Transverse colon (tissue), 4 donors: ENCODE data around the gene PRRG3.

Experiments used
- EP300 ChIP-seq: sonication (generic); formaldehyde crosslinking; IDR thresholded peaks from one replicate; pipeline ENCODE4 v1.6.1; 2017; ENCODE audit warnings: antibody characterized with exemption, low read depth
- POLR2A ChIP-seq: fragments of 450-650 bp; IDR thresholded peaks from one replicate; pipeline ENCODE4 v1.6.1; 2016; ENCODE audit warnings: antibody characterized with exemption, mild to moderate bottlenecking, moderate library complexity
- POLR2AphosphoS5 ChIP-seq, 3 donors: sonication (generic); formaldehyde crosslinking; IDR thresholded peaks; one replicate each; pipeline ENCODE4 v1.6.1; 2016; ENCODE audit warnings: antibody characterized with exemption in 3 of 3
- TF ChIP-seq, protein P1 (sequence below), 5 experiments: fragments of 200-600 bp in 3 of 5; fragments of 450-650 bp in 2 of 5; sonication (generic) in 3 of 5; IDR thresholded peaks; 1 replicate in 2 of 5; 2 replicates in 3 of 5; pipeline ENCODE4 v1.5.1; 2016 to 2017; ENCODE audit warnings: antibody characterized with exemption in 5 of 5, inconsistent platforms in 3 of 5, mild to moderate bottlenecking in 2 of 5, moderate library complexity in 1 of 5

GRCh38 chrX:151724563-151725337 is 29.5 kb downstream of the PRRG3 start:
- no peak for TF ChIP-seq POLR2AphosphoS5 (IDR thresholded peaks at IDR 0.05)
- TF ChIP-seq, protein P1, sequence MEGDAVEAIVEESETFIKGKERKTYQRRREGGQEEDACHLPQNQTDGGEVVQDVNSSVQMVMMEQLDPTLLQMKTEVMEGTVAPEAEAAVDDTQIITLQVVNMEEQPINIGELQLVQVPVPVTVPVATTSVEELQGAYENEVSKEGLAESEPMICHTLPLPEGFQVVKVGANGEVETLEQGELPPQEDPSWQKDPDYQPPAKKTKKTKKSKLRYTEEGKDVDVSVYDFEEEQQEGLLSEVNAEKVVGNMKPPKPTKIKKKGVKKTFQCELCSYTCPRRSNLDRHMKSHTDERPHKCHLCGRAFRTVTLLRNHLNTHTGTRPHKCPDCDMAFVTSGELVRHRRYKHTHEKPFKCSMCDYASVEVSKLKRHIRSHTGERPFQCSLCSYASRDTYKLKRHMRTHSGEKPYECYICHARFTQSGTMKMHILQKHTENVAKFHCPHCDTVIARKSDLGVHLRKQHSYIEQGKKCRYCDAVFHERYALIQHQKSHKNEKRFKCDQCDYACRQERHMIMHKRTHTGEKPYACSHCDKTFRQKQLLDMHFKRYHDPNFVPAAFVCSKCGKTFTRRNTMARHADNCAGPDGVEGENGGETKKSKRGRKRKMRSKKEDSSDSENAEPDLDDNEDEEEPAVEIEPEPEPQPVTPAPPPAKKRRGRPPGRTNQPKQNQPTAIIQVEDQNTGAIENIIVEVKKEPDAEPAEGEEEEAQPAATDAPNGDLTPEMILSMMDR (IDR thresholded peaks at IDR 0.05): no peak
- no peak for TF ChIP-seq POLR2A
- TF ChIP-seq EP300: no peak
